K562 (cell line): Measurements from ENCODE around the gene AGAP1. TPM values are rescaled to one million over a fixed set of nuclear protein-coding genes. Genes with fewer than 3 reads are reported as not detected.

Experiments used
- ATAC-seq: fragments of 200-7000 bp; cut with Tn5 transposase; 3 replicates; pipeline ENCODE4 v1.9.1; 2020; ENCODE audit warnings: moderate library complexity
- BruUV-seq: library from RNA; stranded (reverse); fragments of 400-500 nt; replicated peaks from 2 replicates; lab custom pipeline; 2021; lab: Mats Ljungman, UMichigan
- CTCF ChIA-PET: fragments of 300-600 bp; formaldehyde crosslinking; extraction: SDS; loops from one replicate; lab custom pipeline; 2021; ENCODE audit warnings: low intra/inter-chr PET ratio; lab: Yijun Ruan, JAX
- POLR2A ChIA-PET: fragments of 300-600, 350-650 bp; sonication (Branson Sonifier 250); formaldehyde crosslinking; extraction: SDS; loops from one replicate; lab custom pipeline; 2021; ENCODE audit warnings: antibody characterized with exemption, inconsistent platforms; lab: Yijun Ruan, JAX
- DNase-seq, 4 experiments: peaks; one replicate each; pipeline versions ENCODE4 v3.0.0 to v3.0.0-alpha.2; 2011 to 2018; ENCODE audit warnings: low spot score in 3 of 4, mixed read lengths in 3 of 4; ENCODE audit errors: extremely low read depth in 1 of 4
- FAIRE-seq: peaks from 2 replicates; lab custom pipeline; 2011; peaks lifted over from hg19 to GRCh38; lab: Jason Lieb, UNC
- H2AFZ ChIP-seq: 2 replicates; pipeline ENCODE4 v1.6.0; 2011; ENCODE audit warnings: low read depth, low read length, control low read depth, inconsistent platforms
- H3K27ac ChIP-seq: fragments of 200-600 bp; 3 replicates; pipeline ENCODE4 v1.8.0; 2011; ENCODE audit warnings: low read depth, mild to moderate bottlenecking, control low read depth, inconsistent platforms, low read length, moderate library complexity, mixed read lengths; ENCODE audit errors: extremely low read depth
- H3K27me3 ChIP-seq, 2 experiments: fragments of 300-600 bp in 1 of 2; 2 replicates in 1 of 2; 3 replicates in 1 of 2; pipeline versions ENCODE4 v1.6.0 to v1.8.0; 2011; ENCODE audit warnings: inconsistent platforms in 2 of 2, low read length in 2 of 2, mild to moderate bottlenecking in 1 of 2, mixed read lengths in 1 of 2, moderate library complexity in 1 of 2; ENCODE audit not compliant: control insufficient read depth in 2 of 2, insufficient read depth in 2 of 2
- H3K36me3 ChIP-seq: fragments of 300-600 bp; 3 replicates; pipeline ENCODE4 v1.8.0; 2011; ENCODE audit warnings: mild to moderate bottlenecking, low read length, inconsistent platforms; ENCODE audit not compliant: control insufficient read depth, insufficient read depth
- H3K4me1 ChIP-seq, 2 experiments: fragments of 200-600 bp in 1 of 2; replicated peaks in 1 of 2; 2 replicates in 1 of 2; 3 replicates in 1 of 2; pipeline versions ENCODE4 v1.5.1 to v1.8.0; 2011; ENCODE audit warnings: inconsistent platforms in 2 of 2, low read length in 2 of 2, mild to moderate bottlenecking in 1 of 2, mixed read lengths in 1 of 2, moderate library complexity in 1 of 2; ENCODE audit not compliant: control insufficient read depth in 2 of 2, insufficient read depth in 2 of 2
- H3K4me2 ChIP-seq: 2 replicates; pipeline ENCODE4 v1.6.1; 2011; ENCODE audit warnings: low read length, control low read depth, inconsistent platforms, mixed read lengths; ENCODE audit not compliant: insufficient read depth
- H3K4me3 ChIP-seq: fragments of 200-600 bp; sonication (generic), shearing (Covaris generic); 2 replicates; pipeline ENCODE4 v1.5.1; 2016; ENCODE audit warnings: control low read depth, inconsistent platforms
- H3K79me2 ChIP-seq: fragments of 200-600 bp; 3 replicates; pipeline ENCODE4 v1.8.0; 2011; ENCODE audit warnings: low read length, inconsistent platforms; ENCODE audit not compliant: control insufficient read depth, insufficient read depth
- H3K9ac ChIP-seq, 2 experiments: 2 replicates each; pipeline versions ENCODE4 v1.6.0 to v1.6.1; 2011; ENCODE audit warnings: low read depth in 2 of 2, low read length in 2 of 2, control low read depth in 1 of 2, inconsistent platforms in 1 of 2, mild to moderate bottlenecking in 1 of 2, mixed read lengths in 1 of 2; ENCODE audit not compliant: insufficient read depth in 1 of 2
- H3K9me1 ChIP-seq: one replicate; pipeline ENCODE4 v1.6.0; 2011; ENCODE audit warnings: inconsistent platforms, mild to moderate bottlenecking, low read length, moderate library complexity; ENCODE audit not compliant: control insufficient read depth, insufficient read depth
- H3K9me3 ChIP-seq: replicated peaks from 2 replicates; pipeline ENCODE4 v1.5.1; 2011; ENCODE audit warnings: low read depth, low read length, inconsistent platforms; ENCODE audit not compliant: control insufficient read depth, insufficient read depth
- H4K20me1 ChIP-seq: replicated peaks from 2 replicates; pipeline ENCODE4 v1.6.1; 2011; ENCODE audit warnings: low read length, inconsistent platforms, mixed read lengths; ENCODE audit not compliant: control insufficient read depth, insufficient read depth
- CREM ChIP-seq: IDR thresholded peaks from 2 replicates; pipeline ENCODE4 v1.6.1; 2014; ENCODE audit warnings: antibody characterized with exemption, low read depth
- EP400 ChIP-seq: fragments of 450-650 bp; IDR thresholded peaks from 2 replicates; pipeline ENCODE4 v1.6.1; 2017; ENCODE audit warnings: antibody characterized with exemption, mild to moderate bottlenecking, moderate library complexity
- EZH2 ChIP-seq: IDR thresholded peaks from 2 replicates; pipeline ENCODE4 v1.6.1; 2012; ENCODE audit warnings: low read depth, mild to moderate bottlenecking, inconsistent platforms, low read length, borderline replicate concordance
- HDGF ChIP-seq: fragments of 450-650 bp; IDR thresholded peaks from 2 replicates; pipeline ENCODE4 v1.6.1; 2016
- MTA2 ChIP-seq: fragments of 450-650 bp; IDR thresholded peaks from 2 replicates; pipeline ENCODE4 v1.6.1; 2016; ENCODE audit warnings: low read depth
- NFE2 ChIP-seq: IDR thresholded peaks from 2 replicates; pipeline ENCODE4 v1.6.1; 2014; ENCODE audit warnings: antibody characterized with exemption, low read depth
- NRF1 ChIP-seq, 2 experiments: fragments of 450-650 bp; IDR thresholded peaks in 1 of 2; conservative IDR thresholded peaks in 1 of 2; 2 replicates each; pipeline ENCODE4 v1.6.1; 2014; ENCODE audit warnings: mild to moderate bottlenecking in 2 of 2
- PHB ChIP-seq: fragments of 250-450 bp; sonication (Bioruptor Pico); IDR thresholded peaks from 2 replicates; pipeline ENCODE4 v1.5.0; 2021
- PRPF4 ChIP-seq: fragments of 200-400 bp; formaldehyde crosslinking; IDR thresholded peaks from one replicate; pipeline ENCODE4 v1.6.1; 2017; ENCODE audit warnings: low read length, low read depth, mild to moderate bottlenecking; ENCODE audit not compliant: insufficient read depth, poor library complexity, severe bottlenecking
- RBM39 ChIP-seq: fragments of 200-400 bp; formaldehyde crosslinking; optimal IDR thresholded peaks from 2 replicates; pipeline ENCODE3; 2018; ENCODE audit warnings: low read depth, low read length
- SMARCE1 ChIP-seq: fragments of 450-650 bp; IDR thresholded peaks from 2 replicates; pipeline ENCODE4 v1.7.1; 2016; ENCODE audit warnings: mild to moderate bottlenecking
- XRCC3 ChIP-seq: fragments of 450-650 bp; IDR thresholded peaks from 2 replicates; pipeline ENCODE4 v1.6.1; 2017; ENCODE audit warnings: mild to moderate bottlenecking, moderate library complexity
- ZNF274 ChIP-seq: IDR thresholded peaks from 2 replicates; pipeline ENCODE4 v1.6.1; 2011; ENCODE audit warnings: low read depth, mild to moderate bottlenecking, low read length, moderate library complexity, borderline replicate concordance
- ZSCAN32 ChIP-seq: fragments of 450-650 bp; formaldehyde crosslinking; IDR thresholded peaks from 2 replicates; pipeline ENCODE4 v1.4.0; 2020; ENCODE audit warnings: mild to moderate bottlenecking, moderate library complexity
- WGBS: fragments of 100-300 bp; shearing (Covaris generic); methylation state at CpG from one replicate; pipeline ENCODE4 v1.1.6; 2016; ENCODE audit warnings: low coverage, mixed read lengths; ENCODE audit not compliant: insufficient coverage; ENCODE audit errors: missing lambda C conversion rate; 5-methylcytosine and 5-hydroxymethylcytosine counted together
- in situ Hi-C: fragments of 300-500 bp; cut with MboI; formaldehyde crosslinking; loops from 4 replicates; pipeline ENCODE4 v1.15.0; 2018; ENCODE audit warnings: inconsistent platforms, mixed read lengths
- intact Hi-C: fragments of 100-400 bp; cut with micrococcal nuclease; formaldehyde crosslinking; loops from 2 replicates; pipeline ENCODE4 v1.14.2; 2022
- polyA plus RNA-seq, 8 experiments: library from polyadenylated mRNA; depleted of rRNA in 4 of 8; stranded (reverse) in 5 of 8; unstranded in 3 of 8; fragments of >200 nt; fragmentation: Nextera tagmentation in 2 of 8; fragmentation: Illumina TruSeq in 1 of 8; extraction: Ambion mirVana in 2 of 8; extraction: Trizol in 1 of 8; gene quantifications; 2 replicates each; pipeline versions ENCODE4 v1.2.1 to v1.2.3, GENCODE V29; 2011 to 2014; ENCODE audit warnings: inconsistent platforms in 1 of 8, missing spikeins in 1 of 8
- total RNA-seq, 7 experiments: library from RNA; depleted of rRNA in 6 of 7; stranded (reverse); fragments of >200 nt in 6 of 7; fragmentation: Illumina TruSeq in 2 of 7; extraction: Trizol in 2 of 7; gene quantifications; 2 replicates each; pipeline versions ENCODE4 v1.2.1 to v1.2.3, GENCODE V29; 2011 to 2021; ENCODE audit warnings: low replicate concordance in 1 of 7
- TF ChIP-seq, protein P1 (sequence below): fragments of 450-650 bp; IDR thresholded peaks from 2 replicates; pipeline ENCODE4 v1.7.0; 2016; ENCODE audit warnings: borderline replicate concordance
- TF ChIP-seq, protein P2 (sequence below), 2 experiments: fragments of 450-650 bp in 1 of 2; sonication (generic) in 1 of 2; formaldehyde crosslinking; conservative IDR thresholded peaks; 2 replicates each; pipeline versions ENCODE4 v1.4.0 to v1.8.1; 2020 to 2022; ENCODE audit warnings: mild to moderate bottlenecking in 1 of 2, missing genetic modification reagents in 1 of 2
- TF ChIP-seq, protein P3 (sequence below): IDR thresholded peaks from 2 replicates; pipeline ENCODE4 v1.6.1; 2012; ENCODE audit warnings: low read depth, low read length, improper control_type of control experiment, borderline replicate concordance
- TF ChIP-seq, protein P4 (sequence below): fragments of 200-800 bp; sonication (Bioruptor generic); IDR thresholded peaks from 2 replicates; pipeline ENCODE4 v1.6.1; 2017; ENCODE audit warnings: missing genetic modification characterization, missing compliant biosample characterization

The AGAP1 gene
- total and polyA plus RNA-seq, 9 of the 15 experiments (the other 6 are each of a cell fraction or from before 2014, with no cell fraction given), result 1.3 to 24.0 (median 10.6) TPM

DNA sequence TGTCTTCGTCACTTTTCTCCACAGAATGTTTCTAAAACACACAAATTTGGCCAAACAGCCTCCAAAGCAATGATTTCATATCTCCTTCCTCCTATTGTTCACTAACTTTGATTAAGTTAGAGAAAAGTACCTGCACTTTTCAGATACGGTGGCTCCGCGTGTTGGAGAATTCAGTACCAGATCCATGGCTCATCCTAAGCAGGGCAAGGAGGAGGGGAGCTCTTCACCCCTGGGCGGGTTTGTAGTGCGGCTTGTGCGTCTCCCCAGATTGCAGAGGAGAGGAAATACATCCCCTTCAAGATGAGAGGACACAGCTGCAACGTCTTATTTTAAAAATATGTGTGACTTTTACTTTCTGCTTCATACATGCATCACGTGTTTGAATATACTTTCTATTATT is 333.0 kb downstream of the AGAP1 start:
- H2AFZ ChIP-seq, result no peak overlapping the region
- no peaks in the 10 kb centered on the region; a peak in 1 of 5 replicates for H3K4me1 ChIP-seq
- intact Hi-C loops (no loop called here), in situ Hi-C loops (no loop called here)
- H3K27ac ChIP-seq, result no peak overlapping the region
- no peak overlapping the region for H3K4me3 ChIP-seq
- no peak for DNase-seq
- H3K9me1 ChIP-seq, result no peaks in the 10 kb centered on the region
- H3K27me3 ChIP-seq, result no peaks in the 10 kb centered on the region
- no peaks in the 10 kb centered on the region for H3K79me2 ChIP-seq
- no peak overlapping the region for H3K9ac ChIP-seq
- no peaks in the 10 kb centered on the region for H3K36me3 ChIP-seq
- CTCF ChIA-PET, result no interaction called here
- 96% methylated on average over 8 of the region's 9 CpGs for WGBS
- no peaks in the 10 kb centered on the region for H3K9me3 ChIP-seq
- no TSS peak for BruUV-seq
- no peak overlapping the region for H3K4me2 ChIP-seq
- no peak for ATAC-seq
- FAIRE-seq, result no peak
- POLR2A ChIA-PET, result interaction anchor here (0.7 kb wide), 1 partner anchor 315 kb away, joined by 3 read pairs; no protein-coding TSS in a partner anchor
- no peaks in the 10 kb centered on the region for H4K20me1 ChIP-seq
- no peak for TF ChIP-seq NFE2
- TF ChIP-seq EP400, result no peak
- no peak for TF ChIP-seq ZNF274
- TF ChIP-seq CREM, result no peak
- TF ChIP-seq HDGF, result no peak
- TF ChIP-seq PRPF4, result no peak
- no peak for TF ChIP-seq MTA2
- no peak for TF ChIP-seq XRCC3
- no peak for TF ChIP-seq RBM39
- no peak for TF ChIP-seq PHB (CRISPR knock-in tag)
- TF ChIP-seq NRF1 (conservative IDR thresholded peaks at IDR 0.05 in 1 of 2, IDR thresholded peaks at IDR 0.05 in 1 of 2), result no peak
- TF ChIP-seq, protein P1, sequence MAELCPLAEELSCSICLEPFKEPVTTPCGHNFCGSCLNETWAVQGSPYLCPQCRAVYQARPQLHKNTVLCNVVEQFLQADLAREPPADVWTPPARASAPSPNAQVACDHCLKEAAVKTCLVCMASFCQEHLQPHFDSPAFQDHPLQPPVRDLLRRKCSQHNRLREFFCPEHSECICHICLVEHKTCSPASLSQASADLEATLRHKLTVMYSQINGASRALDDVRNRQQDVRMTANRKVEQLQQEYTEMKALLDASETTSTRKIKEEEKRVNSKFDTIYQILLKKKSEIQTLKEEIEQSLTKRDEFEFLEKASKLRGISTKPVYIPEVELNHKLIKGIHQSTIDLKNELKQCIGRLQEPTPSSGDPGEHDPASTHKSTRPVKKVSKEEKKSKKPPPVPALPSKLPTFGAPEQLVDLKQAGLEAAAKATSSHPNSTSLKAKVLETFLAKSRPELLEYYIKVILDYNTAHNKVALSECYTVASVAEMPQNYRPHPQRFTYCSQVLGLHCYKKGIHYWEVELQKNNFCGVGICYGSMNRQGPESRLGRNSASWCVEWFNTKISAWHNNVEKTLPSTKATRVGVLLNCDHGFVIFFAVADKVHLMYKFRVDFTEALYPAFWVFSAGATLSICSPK, result no peak
- TF ChIP-seq, protein P2, sequence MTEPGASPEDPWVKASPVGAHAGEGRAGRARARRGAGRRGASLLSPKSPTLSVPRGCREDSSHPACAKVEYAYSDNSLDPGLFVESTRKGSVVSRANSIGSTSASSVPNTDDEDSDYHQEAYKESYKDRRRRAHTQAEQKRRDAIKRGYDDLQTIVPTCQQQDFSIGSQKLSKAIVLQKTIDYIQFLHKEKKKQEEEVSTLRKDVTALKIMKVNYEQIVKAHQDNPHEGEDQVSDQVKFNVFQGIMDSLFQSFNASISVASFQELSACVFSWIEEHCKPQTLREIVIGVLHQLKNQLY (CRISPR knock-in tag; conservative IDR thresholded peaks at IDR 0.05), result no peak
- no peak for TF ChIP-seq ZSCAN32
- TF ChIP-seq SMARCE1, result no peak
- TF ChIP-seq, protein P3, sequence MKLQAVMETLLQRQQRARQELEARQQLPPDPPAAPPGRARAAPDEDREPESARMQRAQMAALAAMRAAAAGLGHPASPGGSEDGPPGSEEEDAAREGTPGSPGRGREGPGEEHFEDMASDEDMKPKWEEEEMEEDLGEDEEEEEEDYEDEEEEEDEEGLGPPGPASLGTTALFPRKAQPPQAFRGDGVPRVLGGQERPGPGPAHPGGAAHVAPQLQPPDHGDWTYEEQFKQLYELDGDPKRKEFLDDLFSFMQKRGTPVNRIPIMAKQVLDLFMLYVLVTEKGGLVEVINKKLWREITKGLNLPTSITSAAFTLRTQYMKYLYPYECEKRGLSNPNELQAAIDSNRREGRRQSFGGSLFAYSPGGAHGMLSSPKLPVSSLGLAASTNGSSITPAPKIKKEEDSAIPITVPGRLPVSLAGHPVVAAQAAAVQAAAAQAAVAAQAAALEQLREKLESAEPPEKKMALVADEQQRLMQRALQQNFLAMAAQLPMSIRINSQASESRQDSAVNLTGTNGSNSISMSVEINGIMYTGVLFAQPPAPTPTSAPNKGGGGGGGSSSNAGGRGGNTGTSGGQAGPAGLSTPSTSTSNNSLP, result no peak
- no peak for TF ChIP-seq EZH2
- TF ChIP-seq, protein P4, sequence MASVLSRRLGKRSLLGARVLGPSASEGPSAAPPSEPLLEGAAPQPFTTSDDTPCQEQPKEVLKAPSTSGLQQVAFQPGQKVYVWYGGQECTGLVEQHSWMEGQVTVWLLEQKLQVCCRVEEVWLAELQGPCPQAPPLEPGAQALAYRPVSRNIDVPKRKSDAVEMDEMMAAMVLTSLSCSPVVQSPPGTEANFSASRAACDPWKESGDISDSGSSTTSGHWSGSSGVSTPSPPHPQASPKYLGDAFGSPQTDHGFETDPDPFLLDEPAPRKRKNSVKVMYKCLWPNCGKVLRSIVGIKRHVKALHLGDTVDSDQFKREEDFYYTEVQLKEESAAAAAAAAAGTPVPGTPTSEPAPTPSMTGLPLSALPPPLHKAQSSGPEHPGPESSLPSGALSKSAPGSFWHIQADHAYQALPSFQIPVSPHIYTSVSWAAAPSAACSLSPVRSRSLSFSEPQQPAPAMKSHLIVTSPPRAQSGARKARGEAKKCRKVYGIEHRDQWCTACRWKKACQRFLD, result no peak
